GM19372 (cell line): ENCODE results near the gene TSPYL6.

Experiments
- ATAC-seq: cut with Tn5 transposase; IDR thresholded peaks from one replicate; pipeline ENCODE4 v1.9.1; 2021; ENCODE audit warnings: mild to moderate bottlenecking, low read depth, moderate library complexity; ENCODE audit not compliant: unreplicated experiment

Gene TSPYL6

GRCh38 chr2:54259413-54260240 lies 3.6 kb upstream of the TSPYL6 start:
- ATAC-seq, result no peak

DNA sequence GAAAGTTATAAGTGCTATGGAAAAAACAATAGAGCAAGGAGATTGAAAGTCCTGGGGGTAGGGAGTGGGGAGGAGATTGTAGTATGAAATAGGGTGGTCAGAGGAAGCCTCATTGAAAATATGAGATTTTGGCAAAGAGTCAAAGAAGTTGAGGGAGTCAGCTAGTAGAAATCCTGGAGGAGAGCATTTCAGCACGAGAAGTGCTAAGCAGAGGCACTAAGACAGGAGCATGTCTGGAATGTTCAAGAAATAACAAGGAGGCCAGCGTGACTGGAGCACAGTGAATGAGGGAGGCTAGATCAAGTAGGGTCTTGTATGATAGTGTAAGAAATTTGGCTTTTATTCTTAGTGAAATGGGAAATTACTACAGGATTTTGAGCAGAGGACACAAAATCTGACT lies 2.1 kb upstream of the TSPYL6 start:
- no peak for ATAC-seq

GRCh38 chr2:54255230-54256090 lies 569 bp downstream of the TSPYL6 start:
- ATAC-seq, result no peak

GRCh38 chr2:54254180-54254579 lies 1.8 kb downstream of the TSPYL6 start:
- ATAC-seq, result no peak

DNA sequence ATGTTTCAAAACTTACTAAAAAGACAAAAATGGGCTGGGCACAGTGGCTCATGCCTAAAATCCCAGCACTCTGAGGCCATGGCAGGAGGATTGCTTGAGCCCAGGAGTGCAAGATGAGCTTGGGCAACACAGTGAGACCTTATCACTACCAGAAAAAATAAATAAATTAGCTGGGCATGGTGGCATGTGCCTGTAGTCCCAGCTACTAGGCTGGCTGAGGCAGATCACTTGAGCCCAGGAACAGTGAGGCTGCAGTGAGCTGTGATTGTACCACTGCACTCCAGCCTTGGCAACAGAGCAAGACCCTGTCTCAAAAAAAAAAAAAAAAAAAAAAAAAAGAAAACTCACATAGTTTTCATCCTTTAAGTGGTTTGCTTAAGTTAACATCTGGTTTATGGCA lies 6.4 kb downstream of the TSPYL6 start:
- no peak for ATAC-seq

GRCh38 chr2:54247115-54247514 lies 8.9 kb downstream of the TSPYL6 start:
- ATAC-seq, result no peak

GRCh38 chr2:54240515-54241469 lies 15.2 kb downstream of the TSPYL6 start:
- ATAC-seq, result no peak

DNA sequence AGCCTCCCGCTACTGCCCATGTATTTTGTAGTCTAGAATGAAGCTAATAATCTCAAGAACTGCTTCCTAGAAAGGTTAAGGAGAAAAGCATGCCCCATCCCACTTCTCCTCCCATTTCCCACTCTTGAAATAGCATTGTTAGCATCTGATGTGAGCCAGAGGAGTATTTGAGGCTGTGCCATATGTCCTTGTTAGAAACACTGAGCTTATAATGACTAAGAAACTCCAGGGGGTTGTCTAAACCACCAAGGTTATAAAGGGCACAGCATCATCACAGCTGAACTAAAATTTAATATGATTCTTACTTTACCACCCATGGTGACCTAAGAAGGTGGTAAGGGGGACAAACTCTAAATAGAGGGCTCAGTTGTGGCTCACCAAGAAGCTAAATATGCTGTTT lies 16.6 kb downstream of the TSPYL6 start:
- ATAC-seq, result no peak

- no peak for ATAC-seq
Observed at GRCh38 chr2:54237428-54237827, 18.6 kb downstream of the TSPYL6 start.

DNA sequence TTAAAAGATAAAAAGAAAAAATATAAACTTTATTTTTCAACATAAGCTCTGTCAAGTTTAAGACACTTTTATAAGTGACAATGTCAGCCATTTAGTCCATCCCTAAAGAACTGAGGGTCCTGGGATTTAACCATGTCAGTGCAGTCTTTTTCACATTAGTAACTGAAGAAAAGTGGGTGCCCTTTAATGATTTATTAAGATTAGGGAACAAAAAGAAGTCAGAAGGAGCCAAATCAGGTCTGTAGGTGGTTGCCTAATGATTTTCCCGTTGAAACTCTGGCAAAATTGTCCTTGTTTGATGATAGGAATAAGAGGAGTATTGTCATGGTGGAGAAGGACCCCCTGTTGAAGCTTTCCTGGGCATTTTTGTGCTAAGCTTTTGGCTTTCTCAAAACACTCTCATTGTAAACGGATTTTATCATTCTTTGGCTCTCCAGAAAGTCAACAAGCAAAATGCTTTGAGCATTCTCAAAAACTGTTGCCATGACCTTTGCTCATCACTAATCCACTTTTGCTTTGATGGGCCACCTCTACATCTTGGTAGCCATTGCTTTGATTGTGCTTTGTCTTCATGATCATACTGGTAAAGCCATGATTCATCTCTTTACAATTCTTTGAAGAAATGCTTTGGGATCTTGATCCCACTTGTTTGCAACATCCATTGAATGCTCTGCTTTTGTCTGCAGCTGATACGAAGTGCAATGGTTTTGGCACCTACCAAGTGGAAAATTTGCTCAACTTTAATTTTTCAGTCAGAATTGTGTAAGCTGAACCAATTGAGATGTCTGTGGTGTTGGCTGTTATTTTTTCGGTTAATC lies 22.0 kb downstream of the TSPYL6 start:
- ATAC-seq, result no peak

DNA sequence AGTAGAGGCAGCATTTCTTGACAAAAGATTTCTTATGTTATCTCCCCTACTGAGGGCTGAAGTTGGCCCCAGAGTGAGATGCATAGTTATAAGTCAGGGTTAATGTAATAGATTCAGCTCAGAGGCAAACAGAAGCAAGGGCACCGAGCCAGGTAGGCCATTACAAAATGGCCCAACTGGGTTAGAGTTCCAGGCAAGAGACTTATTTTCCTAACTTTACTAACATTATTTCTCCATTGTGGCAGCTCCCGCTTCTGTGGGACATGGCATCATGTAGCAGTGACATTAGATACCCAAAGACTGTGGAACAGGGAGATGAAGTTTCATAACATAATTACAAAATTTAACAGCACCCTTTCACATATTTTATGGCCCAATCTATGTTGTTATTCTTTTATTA lies 27.1 kb downstream of the TSPYL6 start:
- no peak for ATAC-seq

DNA sequence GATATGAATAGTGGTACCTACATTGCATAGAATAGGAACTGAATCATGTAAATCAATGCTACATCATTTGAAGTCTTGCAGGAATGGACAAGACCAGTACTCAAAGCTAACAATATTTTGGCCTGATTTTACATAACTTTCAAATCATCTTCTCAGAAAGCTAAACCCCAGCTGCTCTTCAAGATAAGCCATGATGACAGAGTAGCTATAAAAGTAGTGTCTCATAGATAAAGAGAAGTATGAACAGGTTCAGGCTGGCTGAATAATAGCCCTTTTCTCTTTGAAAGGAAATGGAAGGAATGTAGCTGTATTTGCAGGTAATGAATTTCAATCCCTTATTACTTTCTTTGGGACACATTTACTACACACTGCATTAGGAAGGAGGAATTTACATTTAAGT lies 28.2 kb downstream of the TSPYL6 start:
- ATAC-seq, result no peak

GRCh38 chr2:54226260-54226659 lies 29.8 kb downstream of the TSPYL6 start:
- no peak for ATAC-seq

DNA sequence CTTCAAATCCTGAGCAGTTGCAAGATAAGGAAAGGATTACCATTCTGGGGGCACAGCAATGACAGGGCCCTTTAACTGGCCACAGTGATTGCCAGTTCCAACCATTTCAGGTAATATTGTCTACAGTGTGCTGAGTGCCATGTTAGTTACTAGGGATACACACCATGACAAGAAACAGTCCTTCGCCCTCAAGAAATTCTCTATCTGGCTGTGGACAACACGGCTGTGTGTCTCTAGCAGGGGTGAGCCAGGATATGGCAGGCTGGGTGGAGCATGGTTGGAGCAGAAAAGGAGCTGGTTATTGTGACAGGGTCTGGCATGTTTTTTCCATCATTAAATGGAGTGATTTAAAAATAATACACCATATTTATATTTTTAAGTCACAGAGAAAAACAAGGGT lies 31.0 kb downstream of the TSPYL6 start:
- no peak for ATAC-seq

DNA sequence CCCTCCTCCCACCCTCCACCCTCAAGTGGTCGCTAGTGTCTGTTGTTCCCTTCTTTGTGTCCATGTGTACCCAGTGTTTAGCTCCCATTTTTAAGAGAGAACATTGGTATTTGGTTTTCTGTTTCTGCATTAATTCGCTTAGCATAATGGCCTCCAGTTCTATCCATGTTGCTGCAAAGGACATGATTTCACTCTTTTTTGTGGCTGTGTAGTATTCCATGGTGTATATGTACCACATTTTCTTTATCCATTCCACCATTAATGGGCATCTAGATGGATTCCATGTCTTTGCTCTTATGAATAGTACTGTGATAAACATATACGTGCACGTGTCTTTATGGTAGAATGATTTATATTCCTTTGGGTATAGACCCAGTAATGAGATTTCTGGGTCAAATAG lies 42.9 kb downstream of the TSPYL6 start:
- ATAC-seq, result no peak

- no peak for ATAC-seq
Observed at GRCh38 chr2:54212456-54212855, 43.6 kb downstream of the TSPYL6 start.

- ATAC-seq, result no peak
Observed at GRCh38 chr2:54209379-54209778, 46.6 kb downstream of the TSPYL6 start.

DNA sequence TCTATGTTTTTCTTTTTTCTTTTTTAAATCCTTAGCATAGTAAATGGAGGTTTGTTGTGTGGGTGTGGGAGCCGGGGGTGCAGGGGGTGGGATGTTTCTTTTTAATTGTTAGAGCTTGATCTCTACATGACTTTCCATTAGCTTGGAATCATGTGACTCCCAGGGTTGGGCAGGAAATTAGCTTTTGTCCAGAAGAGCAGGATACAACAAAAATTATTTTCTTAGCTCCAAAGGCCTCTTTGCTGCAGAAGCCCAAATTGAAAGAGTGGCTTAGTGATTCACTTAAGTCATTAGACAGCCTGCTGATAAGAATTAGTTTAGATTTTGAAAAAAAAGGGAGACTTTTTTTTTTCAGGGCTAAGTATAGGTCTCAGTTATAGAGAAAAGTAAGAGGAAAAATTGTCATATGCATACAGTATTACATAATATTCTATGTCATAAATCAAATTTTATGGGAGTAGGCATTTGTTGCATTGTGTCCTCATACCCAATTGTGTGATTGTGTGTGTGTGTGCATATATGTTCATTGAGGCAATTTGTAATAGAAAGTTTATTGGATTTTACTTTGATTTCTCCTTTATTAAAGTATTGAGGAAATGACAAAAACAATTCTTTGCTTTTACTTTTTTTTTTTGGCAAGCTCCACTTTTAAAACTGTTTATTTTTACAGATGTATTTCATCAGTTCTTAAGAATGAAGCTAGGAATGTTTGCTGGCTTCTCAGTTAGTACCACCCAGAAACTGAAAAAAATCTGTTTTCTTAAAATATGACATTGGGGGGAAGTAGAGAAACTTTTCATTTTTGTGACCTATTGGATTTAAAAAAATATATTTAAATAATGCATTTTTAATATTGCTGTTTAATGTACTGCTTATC lies 47.4 kb downstream of the TSPYL6 start:
- ATAC-seq, result no peak

- ATAC-seq, result no peak
Observed at GRCh38 chr2:54207666-54208195, 48.3 kb downstream of the TSPYL6 start.
